GM12878 (cell line): ENCODE measurements around the gene PRSS57. TPM values are rescaled to one million over a fixed set of nuclear protein-coding genes. Genes with fewer than 3 reads are reported as not detected.

Experiments
- ATAC-seq: fragments of 200-7000 bp; cut with Tn5 transposase; 3 replicates; pipeline ENCODE4 v1.9.1; 2020; ENCODE audit warnings: mild to moderate bottlenecking, moderate library complexity
- BruUV-seq: library from RNA; stranded (reverse); fragments of 400-500 nt; replicated peaks from 2 replicates; lab custom pipeline; 2021; lab: Mats Ljungman, UMichigan
- CTCF ChIA-PET: fragments of 300-600 bp; sonication (Branson Sonifier 250); formaldehyde crosslinking; extraction: SDS; loops from one replicate; lab custom pipeline; 2021; ENCODE audit warnings: inconsistent platforms; lab: Yijun Ruan, JAX
- POLR2A ChIA-PET: fragments of 350-600 bp; formaldehyde crosslinking; extraction: SDS; loops from one replicate; lab custom pipeline; 2021; ENCODE audit warnings: inconsistent platforms; lab: Charles Lee
- RAD21 ChIA-PET: fragments of 300-600 bp; sonication (Branson Sonifier 250); formaldehyde crosslinking; loops from one replicate; lab custom pipeline; 2023; ENCODE audit warnings: antibody characterized with exemption; ENCODE audit not compliant: unreplicated experiment; lab: Charles Lee
- SMC1A ChIA-PET: fragments of 300-600 bp; sonication (Branson Sonifier 250); formaldehyde crosslinking; loops from one replicate; lab custom pipeline; 2023; ENCODE audit not compliant: unreplicated experiment, uncharacterized antibody; lab: Charles Lee
- DNase-seq: peaks from one replicate; pipeline ENCODE4 v3.0.0-alpha.2; 2011; ENCODE audit warnings: low read depth, low spot score
- FAIRE-seq: peaks from 3 replicates; lab custom pipeline; 2011; peaks lifted over from hg19 to GRCh38; lab: Jason Lieb, UNC
- H2AFZ ChIP-seq: 2 replicates; pipeline ENCODE4 v1.6.0; 2011; ENCODE audit warnings: low read depth, low read length, control low read depth; ENCODE audit not compliant: control insufficient read depth
- H3K27ac ChIP-seq: 2 replicates; pipeline ENCODE4 v1.5.1; 2011; ENCODE audit warnings: control low read depth; ENCODE audit not compliant: control insufficient read depth, insufficient read depth
- H3K27me3 ChIP-seq, 2 experiments: replicated peaks in 1 of 2; 2 replicates each; pipeline versions ENCODE4 v1.6.0 to v1.6.1; 2011; ENCODE audit warnings: low read length in 1 of 2; ENCODE audit not compliant: control insufficient read depth in 2 of 2, insufficient read depth in 2 of 2
- H3K36me3 ChIP-seq, 2 experiments: 2 replicates each; pipeline ENCODE4 v1.5.1; 2011; ENCODE audit warnings: low read length in 1 of 2; ENCODE audit not compliant: control insufficient read depth in 2 of 2, insufficient read depth in 2 of 2
- H3K4me1 ChIP-seq: 2 replicates; pipeline ENCODE4 v1.6.1; 2011; ENCODE audit warnings: mild to moderate bottlenecking, low read length, moderate library complexity, mixed read lengths; ENCODE audit not compliant: control insufficient read depth, insufficient read depth
- H3K4me2 ChIP-seq: 2 replicates; pipeline ENCODE4 v1.6.0; 2011; ENCODE audit warnings: control low read depth; ENCODE audit not compliant: control insufficient read depth, insufficient read depth
- H3K4me3 ChIP-seq: fragments of 200-600 bp; sonication (generic); 2 replicates; pipeline ENCODE4 v1.5.1; 2016
- H3K79me2 ChIP-seq: 2 replicates; pipeline ENCODE4 v1.6.0; 2011; ENCODE audit warnings: low read length; ENCODE audit not compliant: control insufficient read depth, insufficient read depth
- H3K9ac ChIP-seq: 2 replicates; pipeline ENCODE4 v1.8.0; 2011; ENCODE audit warnings: low read length, control low read depth, mixed read lengths; ENCODE audit not compliant: control insufficient read depth, insufficient read depth
- H3K9me3 ChIP-seq: replicated peaks from 3 replicates; pipeline ENCODE4 v1.5.1; 2011; ENCODE audit warnings: mild to moderate bottlenecking, low read length; ENCODE audit not compliant: control insufficient read depth, insufficient read depth
- H4K20me1 ChIP-seq: 2 replicates; pipeline ENCODE4 v1.6.0; 2011; ENCODE audit not compliant: control insufficient read depth, insufficient read depth
- MYC ChIP-seq: IDR thresholded peaks from 2 replicates; pipeline ENCODE4 v1.6.1; 2011; ENCODE audit warnings: mild to moderate bottlenecking, low read length, moderate library complexity, inconsistent platforms; ENCODE audit not compliant: insufficient read depth, insufficient replicate concordance, insufficient read length, severe bottlenecking
- POLR2AphosphoS2 ChIP-seq: IDR thresholded peaks from 2 replicates; pipeline ENCODE4 v1.6.1; 2011; ENCODE audit warnings: low read depth, mild to moderate bottlenecking, low read length, improper control_type of control experiment, moderate library complexity
- RAD21 ChIP-seq: IDR thresholded peaks from 2 replicates; pipeline ENCODE4 v1.6.1; 2011; ENCODE audit warnings: mild to moderate bottlenecking, low read depth, low read length, moderate library complexity; ENCODE audit not compliant: insufficient read depth
- RB1 ChIP-seq: fragments of 450-650 bp; formaldehyde crosslinking; IDR thresholded peaks from 2 replicates; pipeline ENCODE4 v1.6.1; 2017; ENCODE audit warnings: mild to moderate bottlenecking, borderline replicate concordance
- RELA ChIP-seq: fragments of 450-650 bp; IDR thresholded peaks from 2 replicates; pipeline ENCODE4 v1.8.0; 2014; ENCODE audit warnings: borderline replicate concordance; ENCODE audit not compliant: partially characterized antibody
- ZNF217 ChIP-seq: fragments of 450-650 bp; IDR thresholded peaks from 2 replicates; pipeline ENCODE4 v1.6.1; 2017; ENCODE audit warnings: antibody characterized with exemption, mild to moderate bottlenecking
- ZNF24 ChIP-seq: fragments of 450-650 bp; IDR thresholded peaks from 2 replicates; pipeline ENCODE4 v1.6.1; 2017; ENCODE audit warnings: antibody characterized with exemption, mild to moderate bottlenecking
- ZNF384 ChIP-seq: IDR thresholded peaks from 2 replicates; pipeline ENCODE4 v1.6.1; 2012; ENCODE audit warnings: low read depth, mild to moderate bottlenecking, low read length, improper control_type of control experiment, borderline replicate concordance
- WGBS: methylation state at CpG from one replicate; pipeline ENCODE4 v1.1.6; 2016; ENCODE audit warnings: low lambda C conversion rate; ENCODE audit not compliant: insufficient replicate concordance, insufficient coverage; ENCODE audit errors: missing lambda C conversion rate; 5-methylcytosine and 5-hydroxymethylcytosine counted together
- in situ Hi-C: fragments of 300-500 bp; cut with MboI; formaldehyde crosslinking; loops from 9 replicates; pipeline ENCODE4 v1.14.3; 2018; ENCODE audit warnings: mixed read lengths
- intact Hi-C: fragments of 100-400 bp; cut with micrococcal nuclease; formaldehyde crosslinking; loops from one replicate; pipeline ENCODE4 v1.14.2; 2022; ENCODE audit not compliant: unreplicated experiment
- polyA plus RNA-seq, 11 experiments: library from polyadenylated mRNA; depleted of rRNA in 4 of 11; unstranded in 6 of 11; stranded (reverse) in 5 of 11; fragments of >200 nt; fragmentation: Nextera tagmentation in 4 of 11; fragmentation: Illumina TruSeq in 1 of 11; extraction: Ambion mirVana in 4 of 11; extraction: Trizol in 1 of 11; gene quantifications; 1 replicate in 1 of 11; 2 replicates in 10 of 11; pipeline versions ENCODE4 v1.2.1 to v1.2.3, GENCODE V29; 2011 to 2016; ENCODE audit warnings: inconsistent platforms in 2 of 11, missing spikeins in 2 of 11, low read depth in 1 of 11
- total RNA-seq, 4 experiments: library from RNA; depleted of rRNA in 3 of 4; stranded (reverse); fragments of >200 nt in 3 of 4; fragmentation: Illumina TruSeq in 1 of 4; extraction: Trizol in 1 of 4; gene quantifications; 2 replicates each; pipeline versions ENCODE4 v1.2.1 to v1.2.3, GENCODE V29; 2013 to 2021
- TF ChIP-seq, protein P1 (sequence below): IDR thresholded peaks from 2 replicates; pipeline ENCODE4 v1.6.1; 2012; ENCODE audit warnings: low read depth, low read length, improper control_type of control experiment
- TF ChIP-seq, protein P2 (sequence below): IDR thresholded peaks from 2 replicates; pipeline ENCODE4 v1.6.1; 2012; ENCODE audit warnings: low read depth, low read length, improper control_type of control experiment
- TF ChIP-seq, protein P3 (sequence below): IDR thresholded peaks from 2 replicates; pipeline ENCODE4 v1.6.1; 2012; ENCODE audit warnings: improper control_type of control experiment, low read depth, low read length; ENCODE audit not compliant: insufficient replicate concordance
- TF ChIP-seq, protein P4 (sequence below): fragments of 450-650 bp; IDR thresholded peaks from 2 replicates; pipeline ENCODE4 v1.6.1; 2017; ENCODE audit warnings: antibody characterized with exemption, mild to moderate bottlenecking, moderate library complexity

Gene PRSS57
- total and polyA plus RNA-seq, 10 of the 15 experiments (the other 5 are each of a cell fraction or from before 2014, with no cell fraction given) = not detected

DNA sequence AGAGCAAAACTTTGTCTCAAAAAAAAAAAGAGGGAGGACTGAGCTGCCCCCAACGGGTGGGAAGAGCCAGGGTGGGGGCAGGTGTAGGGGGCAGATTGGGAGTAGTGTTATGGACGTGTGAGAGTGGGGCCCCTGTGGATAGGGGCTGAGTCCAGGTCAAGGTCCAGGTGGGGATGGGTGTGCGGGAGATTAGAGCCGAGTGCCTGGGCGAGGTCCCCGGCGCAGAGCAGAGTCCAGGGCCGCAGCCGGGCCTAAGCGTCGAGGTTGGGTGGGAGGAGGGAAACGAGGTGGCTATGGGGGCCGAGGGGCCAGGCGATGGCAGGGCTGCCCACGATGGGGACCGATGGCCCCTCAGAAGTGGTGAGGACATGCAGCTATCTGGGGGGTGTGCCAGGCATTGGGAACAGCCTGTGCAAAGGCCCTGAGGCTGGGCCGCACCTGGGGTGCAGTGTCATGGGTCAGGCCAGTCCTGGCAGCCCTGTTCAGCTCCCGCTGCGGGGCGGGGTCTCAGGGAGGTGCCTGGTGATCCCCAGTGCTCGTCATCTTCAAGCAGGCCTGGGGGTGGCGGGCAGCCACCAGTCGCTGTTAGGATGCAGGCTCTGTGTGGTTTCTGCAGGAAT is 43.4 kb upstream of the PRSS57 start:
- no peaks in the 10 kb centered on the region for H3K79me2 ChIP-seq
- TF ChIP-seq RELA = no peak
- TF ChIP-seq ZNF24 = no peak
- TF ChIP-seq, protein P1, sequence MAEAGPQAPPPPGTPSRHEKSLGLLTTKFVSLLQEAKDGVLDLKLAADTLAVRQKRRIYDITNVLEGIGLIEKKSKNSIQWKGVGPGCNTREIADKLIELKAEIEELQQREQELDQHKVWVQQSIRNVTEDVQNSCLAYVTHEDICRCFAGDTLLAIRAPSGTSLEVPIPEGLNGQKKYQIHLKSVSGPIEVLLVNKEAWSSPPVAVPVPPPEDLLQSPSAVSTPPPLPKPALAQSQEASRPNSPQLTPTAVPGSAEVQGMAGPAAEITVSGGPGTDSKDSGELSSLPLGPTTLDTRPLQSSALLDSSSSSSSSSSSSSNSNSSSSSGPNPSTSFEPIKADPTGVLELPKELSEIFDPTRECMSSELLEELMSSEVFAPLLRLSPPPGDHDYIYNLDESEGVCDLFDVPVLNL = no peak
- TF ChIP-seq, protein P2, sequence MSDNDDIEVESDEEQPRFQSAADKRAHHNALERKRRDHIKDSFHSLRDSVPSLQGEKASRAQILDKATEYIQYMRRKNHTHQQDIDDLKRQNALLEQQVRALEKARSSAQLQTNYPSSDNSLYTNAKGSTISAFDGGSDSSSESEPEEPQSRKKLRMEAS = no peak
- no peak for TF ChIP-seq ZNF384
- TF ChIP-seq, protein P3, sequence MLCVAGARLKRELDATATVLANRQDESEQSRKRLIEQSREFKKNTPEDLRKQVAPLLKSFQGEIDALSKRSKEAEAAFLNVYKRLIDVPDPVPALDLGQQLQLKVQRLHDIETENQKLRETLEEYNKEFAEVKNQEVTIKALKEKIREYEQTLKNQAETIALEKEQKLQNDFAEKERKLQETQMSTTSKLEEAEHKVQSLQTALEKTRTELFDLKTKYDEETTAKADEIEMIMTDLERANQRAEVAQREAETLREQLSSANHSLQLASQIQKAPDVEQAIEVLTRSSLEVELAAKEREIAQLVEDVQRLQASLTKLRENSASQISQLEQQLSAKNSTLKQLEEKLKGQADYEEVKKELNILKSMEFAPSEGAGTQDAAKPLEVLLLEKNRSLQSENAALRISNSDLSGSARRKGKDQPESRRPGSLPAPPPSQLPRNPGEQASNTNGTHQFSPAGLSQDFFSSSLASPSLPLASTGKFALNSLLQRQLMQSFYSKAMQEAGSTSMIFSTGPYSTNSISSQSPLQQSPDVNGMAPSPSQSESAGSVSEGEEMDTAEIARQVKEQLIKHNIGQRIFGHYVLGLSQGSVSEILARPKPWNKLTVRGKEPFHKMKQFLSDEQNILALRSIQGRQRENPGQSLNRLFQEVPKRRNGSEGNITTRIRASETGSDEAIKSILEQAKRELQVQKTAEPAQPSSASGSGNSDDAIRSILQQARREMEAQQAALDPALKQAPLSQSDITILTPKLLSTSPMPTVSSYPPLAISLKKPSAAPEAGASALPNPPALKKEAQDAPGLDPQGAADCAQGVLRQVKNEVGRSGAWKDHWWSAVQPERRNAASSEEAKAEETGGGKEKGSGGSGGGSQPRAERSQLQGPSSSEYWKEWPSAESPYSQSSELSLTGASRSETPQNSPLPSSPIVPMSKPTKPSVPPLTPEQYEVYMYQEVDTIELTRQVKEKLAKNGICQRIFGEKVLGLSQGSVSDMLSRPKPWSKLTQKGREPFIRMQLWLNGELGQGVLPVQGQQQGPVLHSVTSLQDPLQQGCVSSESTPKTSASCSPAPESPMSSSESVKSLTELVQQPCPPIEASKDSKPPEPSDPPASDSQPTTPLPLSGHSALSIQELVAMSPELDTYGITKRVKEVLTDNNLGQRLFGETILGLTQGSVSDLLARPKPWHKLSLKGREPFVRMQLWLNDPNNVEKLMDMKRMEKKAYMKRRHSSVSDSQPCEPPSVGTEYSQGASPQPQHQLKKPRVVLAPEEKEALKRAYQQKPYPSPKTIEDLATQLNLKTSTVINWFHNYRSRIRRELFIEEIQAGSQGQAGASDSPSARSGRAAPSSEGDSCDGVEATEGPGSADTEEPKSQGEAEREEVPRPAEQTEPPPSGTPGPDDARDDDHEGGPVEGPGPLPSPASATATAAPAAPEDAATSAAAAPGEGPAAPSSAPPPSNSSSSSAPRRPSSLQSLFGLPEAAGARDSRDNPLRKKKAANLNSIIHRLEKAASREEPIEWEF = no peak
- TF ChIP-seq RB1 = no peak
- TF ChIP-seq POLR2AphosphoS2 = no peak
- TF ChIP-seq, protein P4, sequence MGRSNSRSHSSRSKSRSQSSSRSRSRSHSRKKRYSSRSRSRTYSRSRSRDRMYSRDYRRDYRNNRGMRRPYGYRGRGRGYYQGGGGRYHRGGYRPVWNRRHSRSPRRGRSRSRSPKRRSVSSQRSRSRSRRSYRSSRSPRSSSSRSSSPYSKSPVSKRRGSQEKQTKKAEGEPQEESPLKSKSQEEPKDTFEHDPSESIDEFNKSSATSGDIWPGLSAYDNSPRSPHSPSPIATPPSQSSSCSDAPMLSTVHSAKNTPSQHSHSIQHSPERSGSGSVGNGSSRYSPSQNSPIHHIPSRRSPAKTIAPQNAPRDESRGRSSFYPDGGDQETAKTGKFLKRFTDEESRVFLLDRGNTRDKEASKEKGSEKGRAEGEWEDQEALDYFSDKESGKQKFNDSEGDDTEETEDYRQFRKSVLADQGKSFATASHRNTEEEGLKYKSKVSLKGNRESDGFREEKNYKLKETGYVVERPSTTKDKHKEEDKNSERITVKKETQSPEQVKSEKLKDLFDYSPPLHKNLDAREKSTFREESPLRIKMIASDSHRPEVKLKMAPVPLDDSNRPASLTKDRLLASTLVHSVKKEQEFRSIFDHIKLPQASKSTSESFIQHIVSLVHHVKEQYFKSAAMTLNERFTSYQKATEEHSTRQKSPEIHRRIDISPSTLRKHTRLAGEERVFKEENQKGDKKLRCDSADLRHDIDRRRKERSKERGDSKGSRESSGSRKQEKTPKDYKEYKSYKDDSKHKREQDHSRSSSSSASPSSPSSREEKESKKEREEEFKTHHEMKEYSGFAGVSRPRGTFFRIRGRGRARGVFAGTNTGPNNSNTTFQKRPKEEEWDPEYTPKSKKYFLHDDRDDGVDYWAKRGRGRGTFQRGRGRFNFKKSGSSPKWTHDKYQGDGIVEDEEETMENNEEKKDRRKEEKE = no peak
- TF ChIP-seq RAD21 = no peak
- no peak for TF ChIP-seq MYC
- TF ChIP-seq ZNF217 = no peak
- TF ChIP-seq, all 136 proteins: peak for 0
- Histone ChIP-seq H3K9me3 (no peaks in the 10 kb centered on the region), H2AFZ (no peak overlapping the region), H3K27me3 (no peaks in the 10 kb centered on the region), H3K27ac (no peak overlapping the region), H4K20me1 (no peaks in the 10 kb centered on the region), H3K4me3 (no peak overlapping the region), H3K4me1 (no peaks in the 10 kb centered on the region; the same call in 1 of the 2 replicates), H3K9ac (no peak overlapping the region), H3K36me3 (no peaks in the 10 kb centered on the region), H3K4me2 (no peak overlapping the region)
- intact Hi-C loops = no loop called here
- POLR2A ChIA-PET = no interaction called here
- 55% methylated on average over 23 of the region's 23 CpGs for WGBS
- BruUV-seq = no TSS peak
- SMC1A ChIA-PET = no interaction called here
- ATAC-seq = no peak
- FAIRE-seq = no peak
- in situ Hi-C loops = no loop called here
- CTCF ChIA-PET = interaction anchor here (0.7 to 1.0 kb wide), 3 partner anchors 16 to 103 kb away, joined by 3 to 4 read pairs (median 4); no protein-coding TSS in a partner anchor
- DNase-seq = no peak
- RAD21 ChIA-PET = no interaction called here
